Testis (tissue), 2 donors: ENCODE results near the gene PFKL.

ENCODE experiments used
- POLR2A ChIP-seq: fragments of 450-650 bp; IDR thresholded peaks from one replicate; pipeline ENCODE4 v1.6.1; 2017; ENCODE audit warnings: antibody characterized with exemption, mild to moderate bottlenecking, moderate library complexity
- TF ChIP-seq, protein P1 (sequence below), 3 experiments: fragments of 450-650 bp in 2 of 3; fragments of 200-600 bp in 1 of 3; sonication (generic) in 1 of 3; IDR thresholded peaks; one replicate each; pipeline ENCODE4 v1.5.1; 2016 to 2019; ENCODE audit warnings: antibody characterized with exemption in 3 of 3, mild to moderate bottlenecking in 2 of 3, moderate library complexity in 1 of 3

DNA sequence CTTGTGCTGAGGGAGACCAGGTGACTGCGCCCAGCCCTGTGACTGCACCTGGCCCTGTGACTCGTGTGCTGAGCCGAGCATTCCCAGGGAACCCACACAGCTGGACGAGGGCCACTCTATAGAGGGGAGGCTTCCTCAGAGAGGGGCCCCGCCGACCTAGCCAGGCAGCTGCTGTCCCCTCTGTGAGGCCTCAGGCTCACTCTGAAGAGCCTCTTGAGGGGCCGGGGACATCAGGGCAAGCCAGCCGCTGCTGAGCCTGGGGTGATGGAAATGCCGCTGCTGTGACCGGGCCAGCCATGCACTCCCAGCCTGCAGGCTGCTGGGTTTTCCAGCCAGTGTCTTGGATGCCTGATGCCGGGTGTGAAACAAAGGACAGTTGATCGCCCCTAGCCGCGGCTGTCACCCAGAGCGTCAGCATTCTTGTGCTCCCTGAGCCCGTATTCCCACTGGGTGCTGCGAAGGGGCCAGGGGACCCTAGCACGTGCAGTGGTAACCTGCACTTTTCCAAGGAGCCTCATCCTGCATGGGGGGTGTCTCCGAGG is 17.5 kb downstream of the PFKL start:
- TF ChIP-seq, protein P1, sequence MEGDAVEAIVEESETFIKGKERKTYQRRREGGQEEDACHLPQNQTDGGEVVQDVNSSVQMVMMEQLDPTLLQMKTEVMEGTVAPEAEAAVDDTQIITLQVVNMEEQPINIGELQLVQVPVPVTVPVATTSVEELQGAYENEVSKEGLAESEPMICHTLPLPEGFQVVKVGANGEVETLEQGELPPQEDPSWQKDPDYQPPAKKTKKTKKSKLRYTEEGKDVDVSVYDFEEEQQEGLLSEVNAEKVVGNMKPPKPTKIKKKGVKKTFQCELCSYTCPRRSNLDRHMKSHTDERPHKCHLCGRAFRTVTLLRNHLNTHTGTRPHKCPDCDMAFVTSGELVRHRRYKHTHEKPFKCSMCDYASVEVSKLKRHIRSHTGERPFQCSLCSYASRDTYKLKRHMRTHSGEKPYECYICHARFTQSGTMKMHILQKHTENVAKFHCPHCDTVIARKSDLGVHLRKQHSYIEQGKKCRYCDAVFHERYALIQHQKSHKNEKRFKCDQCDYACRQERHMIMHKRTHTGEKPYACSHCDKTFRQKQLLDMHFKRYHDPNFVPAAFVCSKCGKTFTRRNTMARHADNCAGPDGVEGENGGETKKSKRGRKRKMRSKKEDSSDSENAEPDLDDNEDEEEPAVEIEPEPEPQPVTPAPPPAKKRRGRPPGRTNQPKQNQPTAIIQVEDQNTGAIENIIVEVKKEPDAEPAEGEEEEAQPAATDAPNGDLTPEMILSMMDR (IDR thresholded peaks at IDR 0.05), result no peak
- no peak for TF ChIP-seq POLR2A
